Measurements from ENCODE around the gene ABCF1.

The ABCF1 gene

DNA sequence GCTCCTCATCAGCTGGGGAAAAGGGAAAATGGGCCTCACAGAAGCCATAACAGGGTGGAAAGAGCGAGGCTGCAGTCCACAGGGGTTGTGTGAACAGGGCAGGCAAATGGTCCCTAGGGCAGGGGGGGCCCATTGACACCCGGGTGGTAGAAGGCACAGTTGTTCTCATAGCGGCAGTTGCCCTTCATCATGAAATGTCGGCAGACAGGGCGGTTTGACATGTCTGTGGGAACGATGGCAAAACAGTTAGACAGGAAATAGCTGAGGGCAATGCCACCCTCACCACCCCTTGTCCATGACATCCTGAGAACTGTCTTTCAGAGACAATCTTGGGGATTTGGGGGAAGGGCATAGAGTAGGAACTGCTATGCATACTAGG is 30.2 kb downstream of the ABCF1 start:
- H3K27me3 ChIP-seq = no peaks in the 10 kb centered on the region
- no peaks in the 10 kb centered on the region for H3K9me3 ChIP-seq
- no peaks in the 10 kb centered on the region for H3K4me1 ChIP-seq
- peaks cover 67% of the 10 kb centered on the region for H3K36me3 ChIP-seq
- TF ChIP-seq, protein P1, sequence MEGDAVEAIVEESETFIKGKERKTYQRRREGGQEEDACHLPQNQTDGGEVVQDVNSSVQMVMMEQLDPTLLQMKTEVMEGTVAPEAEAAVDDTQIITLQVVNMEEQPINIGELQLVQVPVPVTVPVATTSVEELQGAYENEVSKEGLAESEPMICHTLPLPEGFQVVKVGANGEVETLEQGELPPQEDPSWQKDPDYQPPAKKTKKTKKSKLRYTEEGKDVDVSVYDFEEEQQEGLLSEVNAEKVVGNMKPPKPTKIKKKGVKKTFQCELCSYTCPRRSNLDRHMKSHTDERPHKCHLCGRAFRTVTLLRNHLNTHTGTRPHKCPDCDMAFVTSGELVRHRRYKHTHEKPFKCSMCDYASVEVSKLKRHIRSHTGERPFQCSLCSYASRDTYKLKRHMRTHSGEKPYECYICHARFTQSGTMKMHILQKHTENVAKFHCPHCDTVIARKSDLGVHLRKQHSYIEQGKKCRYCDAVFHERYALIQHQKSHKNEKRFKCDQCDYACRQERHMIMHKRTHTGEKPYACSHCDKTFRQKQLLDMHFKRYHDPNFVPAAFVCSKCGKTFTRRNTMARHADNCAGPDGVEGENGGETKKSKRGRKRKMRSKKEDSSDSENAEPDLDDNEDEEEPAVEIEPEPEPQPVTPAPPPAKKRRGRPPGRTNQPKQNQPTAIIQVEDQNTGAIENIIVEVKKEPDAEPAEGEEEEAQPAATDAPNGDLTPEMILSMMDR (IDR thresholded peaks at IDR 0.05; ENCODE audit: low read depth, low read length) = no peak
- H3K4me3 ChIP-seq (ENCODE audit: low read depth, low read length) = no peak overlapping the region
- no peak for DNase-seq

DNA sequence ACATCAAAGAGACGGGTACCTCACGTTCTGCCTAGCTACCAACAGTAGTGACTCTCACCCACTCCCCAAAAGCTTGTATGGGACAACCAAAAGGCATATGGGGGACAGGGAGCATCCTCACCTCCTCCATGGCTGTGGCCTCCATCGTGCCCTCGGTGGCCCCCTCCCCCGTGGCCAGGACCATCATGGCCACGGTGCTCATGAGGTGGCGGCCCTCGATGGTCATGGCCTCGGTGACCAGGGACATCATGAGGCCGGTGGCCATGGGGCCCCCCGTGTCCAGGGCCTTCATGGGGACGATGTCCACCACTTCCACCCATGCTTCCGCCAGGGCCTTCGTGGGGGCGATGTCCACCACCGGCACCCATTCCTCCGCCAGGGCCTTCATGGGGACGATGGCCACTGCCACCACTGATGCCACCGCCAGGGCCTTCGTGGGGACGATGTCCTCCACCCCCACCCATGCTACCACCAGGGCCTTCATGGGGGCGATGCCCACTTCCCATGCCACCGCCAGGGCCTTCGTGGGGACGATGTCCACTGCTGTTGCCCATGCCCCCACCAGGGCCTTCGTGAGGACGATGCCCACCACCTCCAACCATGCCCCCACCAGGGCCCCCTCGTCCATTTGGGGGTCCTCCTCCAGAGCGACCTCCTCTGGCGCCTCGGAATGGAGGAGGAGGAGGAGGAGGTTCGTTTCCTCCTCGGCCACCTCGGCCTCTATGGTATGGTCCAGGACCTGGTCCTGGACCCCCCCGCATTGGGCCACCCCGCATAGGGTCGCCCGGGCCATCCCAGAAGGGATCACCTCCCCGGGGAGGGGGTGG is 30.8 kb downstream of the ABCF1 start:
- no peak for DNase-seq
- Histone ChIP-seq H3K4me3 (ENCODE audit: low read depth, low read length) (no peak overlapping the region), H3K4me1 (no peaks in the 10 kb centered on the region), H3K36me3 (peaks cover 68% of the 10 kb centered on the region), H3K27me3 (no peaks in the 10 kb centered on the region), H3K9me3 (no peaks in the 10 kb centered on the region)
- TF ChIP-seq, protein P1 (IDR thresholded peaks at IDR 0.05; ENCODE audit: low read depth, low read length) = no peak

DNA sequence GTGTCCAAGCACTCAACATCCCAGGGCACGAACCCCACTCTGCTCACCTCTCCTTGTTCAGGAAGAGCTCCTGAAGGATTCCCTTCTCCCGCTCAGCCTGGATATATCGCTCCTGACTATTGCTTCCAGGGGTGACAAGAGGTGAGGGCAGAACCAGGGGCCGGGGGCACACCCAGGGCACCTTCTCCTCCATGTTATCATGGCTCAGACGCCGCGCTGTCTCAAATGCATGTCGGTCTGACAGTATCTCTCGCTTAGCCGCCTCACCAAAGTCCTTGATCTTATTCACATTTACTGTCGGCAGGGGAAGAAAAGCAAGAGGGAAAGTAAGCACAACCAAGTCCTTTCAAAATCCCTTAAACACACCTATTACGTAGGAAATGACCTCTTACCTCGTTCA is 32.7 kb downstream of the ABCF1 start:
- no peaks in the 10 kb centered on the region for H3K4me1 ChIP-seq
- H3K9me3 ChIP-seq = no peaks in the 10 kb centered on the region
- H3K36me3 ChIP-seq = peaks cover 87% of the 10 kb centered on the region
- DNase-seq = no peak
- no peaks in the 10 kb centered on the region for H3K27me3 ChIP-seq
- TF ChIP-seq, protein P1 (IDR thresholded peaks at IDR 0.05; ENCODE audit: low read depth, low read length) = no peak
- no peak overlapping the region for H3K4me3 ChIP-seq (ENCODE audit: low read depth, low read length)

DNA sequence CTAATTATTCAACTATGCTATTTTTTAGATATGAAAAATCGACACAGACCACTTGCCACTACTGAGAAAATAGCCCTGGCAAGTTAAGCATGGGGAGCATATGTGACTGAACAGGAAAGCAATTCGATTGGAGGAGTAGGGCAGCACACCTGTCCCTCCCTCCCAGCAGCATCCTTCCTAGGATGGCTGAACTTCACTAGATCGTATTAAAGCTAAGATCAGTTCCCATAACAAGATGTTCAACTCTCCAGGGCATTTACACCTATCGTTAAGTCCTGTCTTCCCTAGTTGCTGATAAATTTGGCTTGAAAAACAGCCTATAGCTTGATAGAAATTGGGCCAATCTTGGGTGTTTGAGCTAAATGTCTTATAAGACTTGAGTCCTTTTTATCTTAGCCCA is 38.8 kb downstream of the ABCF1 start:
- H3K9me3 ChIP-seq = no peaks in the 10 kb centered on the region
- H3K36me3 ChIP-seq = peaks cover 82% of the 10 kb centered on the region
- peaks cover 4% of the 10 kb centered on the region; the same call in 1 of the 2 replicates for H3K4me1 ChIP-seq
- TF ChIP-seq, protein P1 (IDR thresholded peaks at IDR 0.05; ENCODE audit: low read depth, low read length) = no peak
- no peak overlapping the region for H3K4me3 ChIP-seq (ENCODE audit: low read depth, low read length)
- H3K27me3 ChIP-seq = no peaks in the 10 kb centered on the region
- no peak for DNase-seq

DNA sequence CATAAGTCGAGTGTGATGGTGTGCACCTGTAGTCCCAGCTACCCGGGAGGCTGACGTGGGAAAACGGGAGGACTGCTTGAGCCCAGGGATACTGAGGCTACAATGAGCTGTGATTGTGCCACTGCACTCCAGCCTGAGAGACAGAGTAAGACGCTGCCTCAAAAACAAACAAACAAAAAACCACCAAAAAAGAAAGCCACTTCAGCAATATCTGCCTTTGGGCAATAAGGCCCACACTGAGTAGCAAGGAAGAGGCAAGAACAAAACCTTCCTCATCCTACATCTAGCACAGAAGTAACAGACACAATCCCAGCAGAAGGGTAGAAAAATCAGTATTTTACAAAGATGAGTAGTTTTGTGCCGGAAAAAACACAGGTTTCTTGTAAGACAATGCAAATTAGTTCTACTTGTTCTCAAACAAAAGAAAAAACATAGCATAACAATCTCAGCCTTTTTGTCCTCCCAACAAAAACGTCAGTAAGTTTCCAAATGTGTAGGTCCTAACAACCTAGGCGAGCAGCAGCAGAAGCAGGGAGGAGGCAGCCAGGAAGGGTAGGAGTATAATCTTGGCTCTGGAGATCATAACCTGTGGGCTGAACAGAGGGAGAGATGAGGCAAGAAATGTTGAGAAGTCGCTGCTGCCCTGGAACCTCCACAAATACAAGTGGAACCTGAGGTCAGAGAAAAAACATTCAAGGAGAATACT is 40.1 kb downstream of the ABCF1 start:
- Histone ChIP-seq H3K4me1 (peaks cover 4% of the 10 kb centered on the region; the same call in 1 of the 2 replicates), H3K4me3 (ENCODE audit: low read depth, low read length) (no peak overlapping the region), H3K27me3 (no peaks in the 10 kb centered on the region), H3K36me3 (peaks cover 81% of the 10 kb centered on the region), H3K9me3 (no peaks in the 10 kb centered on the region)
- no peak for DNase-seq
- TF ChIP-seq, protein P1 (IDR thresholded peaks at IDR 0.05; ENCODE audit: low read depth, low read length) = no peak

DNA sequence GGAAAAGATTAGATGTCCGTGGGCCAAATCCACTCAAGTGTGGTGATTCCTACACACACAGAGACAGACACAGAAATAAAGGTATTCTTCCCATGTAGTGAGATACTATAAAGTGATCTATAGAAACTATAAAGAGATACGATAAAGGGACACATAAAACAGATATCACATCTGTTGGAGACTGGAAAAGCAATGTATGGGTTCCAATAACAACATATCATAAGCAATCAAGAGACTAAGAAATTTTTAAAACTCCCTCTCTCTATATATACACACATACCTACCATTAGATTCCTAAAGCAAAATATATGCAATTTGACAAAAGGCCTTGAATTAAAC is 40.6 kb downstream of the ABCF1 start:
- Histone ChIP-seq H3K4me3 (ENCODE audit: low read depth, low read length) (no peak overlapping the region), H3K27me3 (no peaks in the 10 kb centered on the region), H3K4me1 (peaks cover 4% of the 10 kb centered on the region; the same call in 1 of the 2 replicates), H3K9me3 (no peaks in the 10 kb centered on the region), H3K36me3 (peaks cover 81% of the 10 kb centered on the region)
- TF ChIP-seq, protein P1 (IDR thresholded peaks at IDR 0.05; ENCODE audit: low read depth, low read length) = no peak
- DNase-seq = no peak
